GM23338 (cell line): Measurements from ENCODE around the gene ITGB7. TPM values are rescaled to one million over a fixed set of nuclear protein-coding genes. Genes with fewer than 3 reads are reported as not detected.
"Not testable (repeated sequence)": the region's sequence is repeated elsewhere in the genome, so short reads cannot be mapped to it uniquely, and the experiment has no call there.

Source experiments
- ATAC-seq: fragments of 200-7000 bp; cut with Tn5 transposase; 3 replicates; pipeline ENCODE4 v1.9.1; 2020
- DNase-seq: peaks from one replicate; pipeline ENCODE4 v3.0.0-alpha.2; 2015; ENCODE audit warnings: low spot score
- H2AFZ ChIP-seq: fragments of 200-600 bp; sonication (generic); 2 replicates; pipeline ENCODE4 v1.8.0; 2016; ENCODE audit warnings: antibody characterized with exemption, mild to moderate bottlenecking, moderate library complexity
- H3F3A ChIP-seq: fragments of 200-600 bp; sonication (generic); replicated peaks from 2 replicates; pipeline ENCODE4 v1.8.0; 2017; ENCODE audit warnings: antibody characterized with exemption, mixed run types, low read depth
- H3K27ac ChIP-seq: fragments of 200-600 bp; sonication (generic); 2 replicates; pipeline ENCODE4 v1.6.1; 2016; ENCODE audit warnings: low read depth
- H3K27me3 ChIP-seq: fragments of 200-600 bp; sonication (generic); 2 replicates; pipeline ENCODE4 v1.8.0; 2016; ENCODE audit warnings: mild to moderate bottlenecking, mixed run types, moderate library complexity; ENCODE audit not compliant: insufficient read depth
- H3K36me3 ChIP-seq: fragments of 200-600 bp; sonication (generic); 2 replicates; pipeline ENCODE4 v1.8.0; 2016; ENCODE audit warnings: mild to moderate bottlenecking; ENCODE audit not compliant: insufficient read depth
- H3K4me1 ChIP-seq: fragments of 200-600 bp; sonication (generic); 2 replicates; pipeline ENCODE4 v1.8.0; 2016; ENCODE audit warnings: mild to moderate bottlenecking, moderate library complexity; ENCODE audit not compliant: insufficient read depth
- H3K4me2 ChIP-seq: fragments of 200-600 bp; sonication (generic); 2 replicates; pipeline ENCODE4 v1.7.1; 2017; ENCODE audit warnings: mixed run types
- H3K4me3 ChIP-seq: fragments of 200-600 bp; sonication (generic); 2 replicates; pipeline ENCODE4 v1.6.1; 2016; ENCODE audit warnings: mixed run types
- H3K79me2 ChIP-seq: fragments of 200-600 bp; sonication (generic); replicated peaks from 2 replicates; pipeline ENCODE4 v1.8.0; 2017; ENCODE audit warnings: mild to moderate bottlenecking; ENCODE audit not compliant: insufficient read depth
- H3K9me2 ChIP-seq: fragments of 200-600 bp; sonication (generic); 2 replicates; pipeline ENCODE4 v1.8.0; 2017; ENCODE audit not compliant: insufficient read depth
- H4K20me1 ChIP-seq: fragments of 200-600 bp; sonication (generic); replicated peaks from 2 replicates; pipeline ENCODE4 v1.8.0; 2017; ENCODE audit warnings: mild to moderate bottlenecking; ENCODE audit not compliant: insufficient read depth
- H3K27ac Mint-ChIP-seq: 2 replicates; pipeline ENCODE4 v1.8.0; 2020; ENCODE audit warnings: inconsistent platforms, mild to moderate bottlenecking, moderate library complexity, mixed read lengths
- H3K27me3 Mint-ChIP-seq: 3 replicates; pipeline ENCODE4 v1.8.0; 2022; ENCODE audit warnings: low read depth, mild to moderate bottlenecking, moderate library complexity, mixed read lengths, inconsistent platforms; ENCODE audit not compliant: insufficient read depth, poor library complexity
- H3K36me3 Mint-ChIP-seq: 3 replicates; pipeline ENCODE4 v1.8.0; 2021; ENCODE audit warnings: low read depth, mild to moderate bottlenecking, inconsistent platforms, moderate library complexity, mixed read lengths
- H3K4me1 Mint-ChIP-seq: 3 replicates; pipeline ENCODE4 v1.8.0; 2020; ENCODE audit warnings: mild to moderate bottlenecking, inconsistent platforms, mixed read lengths
- H3K4me3 Mint-ChIP-seq: 3 replicates; pipeline ENCODE4 v1.8.0; 2021; ENCODE audit warnings: moderate library complexity, mild to moderate bottlenecking, inconsistent platforms, mixed read lengths
- H3K9me3 Mint-ChIP-seq: 3 replicates; pipeline ENCODE4 v1.8.0; 2020; ENCODE audit warnings: moderate library complexity, mild to moderate bottlenecking, inconsistent platforms, mixed read lengths
- CREB1 ChIP-seq: fragments of 250-450 bp; sonication (Bioruptor Pico); IDR thresholded peaks from 2 replicates; pipeline ENCODE4 v1.5.0; 2020; ENCODE audit warnings: low read depth, mild to moderate bottlenecking, moderate library complexity
- EZH2 ChIP-seq: fragments of 200-600 bp; sonication (generic); IDR thresholded peaks from one replicate; pipeline ENCODE4 v1.8.0; 2017; ENCODE audit warnings: antibody characterized with exemption, mild to moderate bottlenecking, low read depth; ENCODE audit not compliant: unreplicated experiment
- EZH2phosphoT487 ChIP-seq: fragments of 200-600 bp; sonication (generic); IDR thresholded peaks from one replicate; pipeline ENCODE4 v1.8.1; 2018; ENCODE audit warnings: antibody characterized with exemption; ENCODE audit not compliant: unreplicated experiment
- STAT1 ChIP-seq: IDR thresholded peaks from one replicate; pipeline ENCODE4 v1.6.1; 2016; ENCODE audit warnings: antibody characterized with exemption; ENCODE audit not compliant: unreplicated experiment
- ZNF114 ChIP-seq: fragments of 250-450 bp; sonication (Bioruptor Pico); IDR thresholded peaks from 2 replicates; pipeline ENCODE4 v1.5.0; 2020; ENCODE audit warnings: mild to moderate bottlenecking, moderate library complexity
- ZNF331 ChIP-seq: fragments of 250-450 bp; sonication (Bioruptor Pico); IDR thresholded peaks from 2 replicates; pipeline ENCODE4 v1.5.0; 2020; ENCODE audit warnings: low read depth, mild to moderate bottlenecking, moderate library complexity
- polyA plus RNA-seq: library from polyadenylated mRNA; unstranded; fragments of >200 nt; fragmentation: Nextera tagmentation; extraction: Ambion mirVana; gene quantifications from 2 replicates; pipeline ENCODE4 v1.2.1, GENCODE V29; 2016
- total RNA-seq: library from RNA; depleted of rRNA; stranded (reverse); fragments of >200 nt; shearing (Covaris generic); gene quantifications from 2 replicates; pipeline ENCODE4 v1.2.3, GENCODE V29; 2014
- TF ChIP-seq, protein P1 (sequence below), 2 experiments: fragments of 200-600 bp in 1 of 2; sonication (generic) in 1 of 2; conservative IDR thresholded peaks; 2 replicates each; pipeline versions ENCODE4 v1.5.1 to v1.6.1; 2016 to 2017; ENCODE audit warnings: antibody characterized with exemption in 2 of 2, low read depth in 2 of 2, mild to moderate bottlenecking in 2 of 2, moderate library complexity in 1 of 2
- TF ChIP-seq, protein P2 (sequence below): IDR thresholded peaks from 2 replicates; pipeline ENCODE4 v1.6.1; 2016; ENCODE audit warnings: antibody characterized with exemption

Gene ITGB7
- total and polyA plus RNA-seq, 2 experiments from 2014 or later, result 0.32 TPM; not detected in 1

DNA sequence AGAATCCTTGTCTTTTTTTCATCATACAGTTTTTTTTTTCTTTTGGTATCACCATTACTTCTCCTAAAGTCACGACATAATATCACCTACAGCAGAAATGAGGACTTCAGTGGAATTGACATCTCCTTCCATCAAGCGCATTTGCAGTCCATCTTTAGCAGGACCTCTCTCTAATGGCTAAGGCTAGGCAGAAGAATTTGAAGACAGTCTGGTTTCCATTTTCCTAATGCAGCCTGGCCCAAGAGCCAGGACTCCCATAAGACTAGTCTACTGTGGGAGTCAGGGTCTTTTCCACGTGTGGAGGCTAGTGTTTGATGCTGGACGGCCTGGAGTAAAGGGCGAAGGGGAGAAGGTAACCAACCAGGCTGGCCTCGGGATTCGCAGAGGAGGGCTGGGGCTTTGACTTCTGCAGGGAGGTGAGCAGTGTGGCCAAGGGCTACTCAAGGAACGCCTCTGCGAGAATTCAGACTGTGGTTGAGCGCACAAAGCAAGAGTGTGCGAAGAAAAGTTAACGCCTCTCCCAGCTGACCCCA, 27.3 kb downstream of the ITGB7 start (continued):
- TF ChIP-seq, protein P1, sequence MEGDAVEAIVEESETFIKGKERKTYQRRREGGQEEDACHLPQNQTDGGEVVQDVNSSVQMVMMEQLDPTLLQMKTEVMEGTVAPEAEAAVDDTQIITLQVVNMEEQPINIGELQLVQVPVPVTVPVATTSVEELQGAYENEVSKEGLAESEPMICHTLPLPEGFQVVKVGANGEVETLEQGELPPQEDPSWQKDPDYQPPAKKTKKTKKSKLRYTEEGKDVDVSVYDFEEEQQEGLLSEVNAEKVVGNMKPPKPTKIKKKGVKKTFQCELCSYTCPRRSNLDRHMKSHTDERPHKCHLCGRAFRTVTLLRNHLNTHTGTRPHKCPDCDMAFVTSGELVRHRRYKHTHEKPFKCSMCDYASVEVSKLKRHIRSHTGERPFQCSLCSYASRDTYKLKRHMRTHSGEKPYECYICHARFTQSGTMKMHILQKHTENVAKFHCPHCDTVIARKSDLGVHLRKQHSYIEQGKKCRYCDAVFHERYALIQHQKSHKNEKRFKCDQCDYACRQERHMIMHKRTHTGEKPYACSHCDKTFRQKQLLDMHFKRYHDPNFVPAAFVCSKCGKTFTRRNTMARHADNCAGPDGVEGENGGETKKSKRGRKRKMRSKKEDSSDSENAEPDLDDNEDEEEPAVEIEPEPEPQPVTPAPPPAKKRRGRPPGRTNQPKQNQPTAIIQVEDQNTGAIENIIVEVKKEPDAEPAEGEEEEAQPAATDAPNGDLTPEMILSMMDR (conservative IDR thresholded peaks at IDR 0.05; ENCODE audit: low read depth in 2 of 2), result no peak
- no peak for TF ChIP-seq CREB1 (CRISPR knock-in tag)
- no peak for TF ChIP-seq EZH2phosphoT487
- no peak for TF ChIP-seq EZH2
- no peak for TF ChIP-seq ZNF331 (CRISPR knock-in tag)
- no peak for TF ChIP-seq STAT1

DNA sequence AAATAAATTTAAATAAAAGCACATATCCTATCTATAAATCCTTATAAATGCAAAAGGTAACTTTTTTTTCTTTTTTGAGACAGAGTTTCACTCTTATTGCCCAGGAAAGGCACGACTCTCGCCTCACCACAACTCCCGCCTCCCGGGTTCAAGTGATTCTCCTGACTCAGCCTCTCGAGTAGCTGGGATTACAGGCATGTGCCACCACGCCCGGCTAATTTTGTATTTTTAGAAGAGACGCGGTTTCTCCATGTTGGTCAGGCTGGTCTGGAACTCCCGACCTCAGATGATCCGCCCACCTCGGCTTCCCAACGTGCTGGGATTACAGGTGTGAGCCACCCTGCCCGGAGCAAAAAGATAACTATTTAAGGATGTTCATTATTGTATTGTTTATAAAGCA, 28.2 kb downstream of the ITGB7 start:
- DNase-seq, H3K27ac Mint-ChIP-seq: not testable (repeated sequence)
- H3K4me3 Mint-ChIP-seq, result peak overlapping the region; percentile 84; the same call in 1 of the 3 replicates

DNA sequence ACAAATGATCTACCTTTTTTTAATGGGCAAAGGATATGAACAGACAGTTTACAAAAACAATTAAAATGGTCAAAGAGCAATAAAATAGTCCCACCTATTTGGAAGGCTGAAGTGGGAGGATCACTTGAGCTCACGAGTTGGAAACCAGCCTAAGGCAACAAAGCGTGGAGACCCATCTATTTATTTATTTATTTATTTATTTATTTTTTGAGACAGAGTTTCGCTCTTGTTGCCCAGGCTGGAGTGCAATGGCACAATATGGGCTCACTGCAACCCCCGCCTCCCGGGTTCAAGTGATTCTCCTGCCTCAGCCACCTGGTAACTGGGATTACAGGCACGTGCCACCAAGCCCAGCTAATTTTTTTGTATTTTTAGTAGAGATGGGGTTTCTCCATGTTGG, 29.6 kb downstream of the ITGB7 start:
- not testable (repeated sequence) for H3K27ac ChIP-seq, H3K36me3 ChIP-seq, H3K9me3 Mint-ChIP-seq, H3K4me3 Mint-ChIP-seq, H2AFZ ChIP-seq, H3K9me2 ChIP-seq, H3K79me2 ChIP-seq, DNase-seq, H3K4me3 ChIP-seq, H3K4me2 ChIP-seq, ATAC-seq, H3K27ac Mint-ChIP-seq
- Mint-ChIP-seq H3K36me3 (peaks cover 13% of the 10 kb centered on the region), H3K27me3 (peaks cover 74% of the 10 kb centered on the region), H3K4me1 (peaks cover 32% of the 10 kb centered on the region)
- Histone ChIP-seq H3K27me3 (peaks cover 71% of the 10 kb centered on the region), H4K20me1 (peaks cover 23% of the 10 kb centered on the region), H3F3A (peaks cover 19% of the 10 kb centered on the region), H3K4me1 (peaks cover 24% of the 10 kb centered on the region)

More for the DNA sequence above, 28.2 kb downstream of the ITGB7 start:
- peaks cover 25% of the 10 kb centered on the region for H3K36me3 Mint-ChIP-seq
- H3K4me1 Mint-ChIP-seq, result peaks cover 36% of the 10 kb centered on the region
- Histone ChIP-seq H3K4me1 (peaks cover 24% of the 10 kb centered on the region), H3F3A (peaks cover 19% of the 10 kb centered on the region), H4K20me1 (peaks cover 31% of the 10 kb centered on the region), H3K79me2 (peaks cover 17% of the 10 kb centered on the region), H3K36me3 (peaks cover 11% of the 10 kb centered on the region; the same call in 1 of the 2 replicates), H3K27me3 (peaks cover 57% of the 10 kb centered on the region)
- peaks cover 60% of the 10 kb centered on the region for H3K27me3 Mint-ChIP-seq
- not testable (repeated sequence) for H3K9me3 Mint-ChIP-seq, H3K9me2 ChIP-seq, ATAC-seq, H3K4me3 ChIP-seq, H3K27ac ChIP-seq, H3K4me2 ChIP-seq, H2AFZ ChIP-seq

DNA sequence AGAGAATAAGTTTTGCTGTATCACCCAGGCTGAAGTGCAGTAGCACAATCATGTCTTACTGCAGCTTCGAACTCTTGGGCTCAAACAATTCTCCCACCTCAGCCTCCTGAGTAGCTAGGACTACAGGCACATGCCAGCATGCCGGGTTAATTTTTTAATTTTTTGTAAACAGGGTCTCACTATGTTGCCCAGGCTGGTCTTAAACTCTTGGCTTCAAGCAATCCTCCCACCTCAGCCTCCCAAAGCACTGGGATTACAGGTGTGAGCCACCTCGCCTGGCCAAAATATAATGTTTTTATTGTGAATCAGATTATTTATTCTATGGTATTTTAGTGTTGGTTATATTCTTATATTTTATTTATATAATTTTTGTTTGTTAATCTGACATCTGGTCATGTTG, 30.3 kb downstream of the ITGB7 start:
- H3K36me3 ChIP-seq, result peaks cover 2% of the 10 kb centered on the region; the same call in 1 of the 2 replicates
- Mint-ChIP-seq H3K9me3 (no peaks in the 10 kb centered on the region), H3K4me1 (peaks cover 27% of the 10 kb centered on the region), H3K4me3 (no peak overlapping the region), H3K36me3 (peaks cover 8% of the 10 kb centered on the region), H3K27ac (no peak overlapping the region), H3K27me3 (peaks cover 79% of the 10 kb centered on the region)
- peaks cover 78% of the 10 kb centered on the region for H3K27me3 ChIP-seq
- peaks cover 18% of the 10 kb centered on the region; the same call in 1 of the 2 replicates for H4K20me1 ChIP-seq
- no peak overlapping the region for H2AFZ ChIP-seq
- H3K9me2 ChIP-seq, result no peaks in the 10 kb centered on the region
- DNase-seq, result no peak
- ATAC-seq, result no peak
- H3K27ac ChIP-seq, result no peak overlapping the region
- peaks cover 14% of the 10 kb centered on the region for H3F3A ChIP-seq
- H3K4me3 ChIP-seq, result no peak overlapping the region
- H3K79me2 ChIP-seq, result peaks cover 3% of the 10 kb centered on the region
- peaks cover 21% of the 10 kb centered on the region for H3K4me1 ChIP-seq
- no peak overlapping the region for H3K4me2 ChIP-seq
- TF ChIP-seq ZNF114 (no peak), EZH2phosphoT487 (no peak), ZNF331 (CRISPR knock-in tag) (no peak), EZH2 (no peak), CREB1 (CRISPR knock-in tag) (no peak)
- TF ChIP-seq, protein P2, sequence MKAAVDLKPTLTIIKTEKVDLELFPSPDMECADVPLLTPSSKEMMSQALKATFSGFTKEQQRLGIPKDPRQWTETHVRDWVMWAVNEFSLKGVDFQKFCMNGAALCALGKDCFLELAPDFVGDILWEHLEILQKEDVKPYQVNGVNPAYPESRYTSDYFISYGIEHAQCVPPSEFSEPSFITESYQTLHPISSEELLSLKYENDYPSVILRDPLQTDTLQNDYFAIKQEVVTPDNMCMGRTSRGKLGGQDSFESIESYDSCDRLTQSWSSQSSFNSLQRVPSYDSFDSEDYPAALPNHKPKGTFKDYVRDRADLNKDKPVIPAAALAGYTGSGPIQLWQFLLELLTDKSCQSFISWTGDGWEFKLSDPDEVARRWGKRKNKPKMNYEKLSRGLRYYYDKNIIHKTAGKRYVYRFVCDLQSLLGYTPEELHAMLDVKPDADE, result no peak
- TF ChIP-seq, protein P1 (conservative IDR thresholded peaks at IDR 0.05; ENCODE audit: low read depth in 2 of 2), result no peak
